H9 (cell line): ENCODE results near the gene NFKBIA. TPM values are rescaled to one million over a fixed set of nuclear protein-coding genes. Genes with fewer than 3 reads are reported as not detected.

Source experiments
- DNase-seq: peaks from one replicate; pipeline ENCODE4 v3.0.0-alpha.2; 2017
- H2AFZ ChIP-seq: one replicate; pipeline ENCODE4 v1.6.1; 2013; ENCODE audit warnings: mild to moderate bottlenecking, low read length, control low read depth, moderate library complexity
- H2AK5ac ChIP-seq: 2 replicates; pipeline ENCODE4 v1.6.1; 2013; ENCODE audit warnings: low read length, control low read depth, mixed read lengths; ENCODE audit not compliant: insufficient read length
- H2BK120ac ChIP-seq: one replicate; pipeline ENCODE4 v1.6.1; 2013; ENCODE audit warnings: low read depth, mild to moderate bottlenecking, low read length, control low read depth, inconsistent platforms; ENCODE audit not compliant: poor library complexity, severe bottlenecking
- H2BK12ac ChIP-seq: 2 replicates; pipeline ENCODE4 v1.6.1; 2013; ENCODE audit warnings: low read length, control low read depth, mixed read lengths, low read depth; ENCODE audit not compliant: insufficient read length
- H2BK15ac ChIP-seq: 2 replicates; pipeline ENCODE4 v1.6.1; 2013; ENCODE audit warnings: low read depth, low read length, control low read depth
- H2BK20ac ChIP-seq: one replicate; pipeline ENCODE4 v1.6.1; 2013; ENCODE audit warnings: low read depth, mild to moderate bottlenecking, low read length, control low read depth, inconsistent platforms; ENCODE audit not compliant: poor library complexity, severe bottlenecking
- H2BK5ac ChIP-seq: 2 replicates; pipeline ENCODE4 v1.6.1; 2013; ENCODE audit warnings: low read length, control low read depth, mixed read lengths; ENCODE audit not compliant: insufficient read length
- H3K14ac ChIP-seq: 2 replicates; pipeline ENCODE4 v1.6.1; 2013; ENCODE audit warnings: low read length, control low read depth; ENCODE audit not compliant: insufficient read depth
- H3K18ac ChIP-seq: 2 replicates; pipeline ENCODE4 v1.6.1; 2013; ENCODE audit warnings: low read depth, mild to moderate bottlenecking, mixed read lengths, low read length, control low read depth; ENCODE audit not compliant: insufficient read length
- H3K23ac ChIP-seq: 2 replicates; pipeline ENCODE4 v1.6.1; 2013; ENCODE audit warnings: low read length, control low read depth, mixed read lengths, low read depth; ENCODE audit not compliant: insufficient read length
- H3K23me2 ChIP-seq: 2 replicates; pipeline ENCODE4 v1.6.1; 2013; ENCODE audit warnings: low read depth, mild to moderate bottlenecking, mixed read lengths, low read length, control low read depth; ENCODE audit not compliant: insufficient read length, poor library complexity, severe bottlenecking
- H3K27ac ChIP-seq: 2 replicates; pipeline ENCODE4 v1.5.1; 2013; ENCODE audit warnings: low read length, control low read depth, mixed read lengths, low read depth; ENCODE audit not compliant: insufficient read length
- H3K27me3 ChIP-seq: 2 replicates; pipeline ENCODE4 v1.6.1; 2013; ENCODE audit warnings: low read length, control low read depth, inconsistent platforms; ENCODE audit not compliant: insufficient read depth
- H3K4ac ChIP-seq: 2 replicates; pipeline ENCODE4 v1.6.1; 2013; ENCODE audit warnings: low read depth, mild to moderate bottlenecking, control low read depth, inconsistent platforms, low read length, moderate library complexity
- H3K4me1 ChIP-seq: 2 replicates; pipeline ENCODE4 v1.6.1; 2013; ENCODE audit warnings: low read length, control low read depth, inconsistent platforms; ENCODE audit not compliant: insufficient read depth
- H3K4me2 ChIP-seq: 2 replicates; pipeline ENCODE4 v1.6.1; 2013; ENCODE audit warnings: low read length, control low read depth, mixed read lengths; ENCODE audit not compliant: insufficient read length, insufficient read depth
- H3K56ac ChIP-seq: 2 replicates; pipeline ENCODE4 v1.6.1; 2013; ENCODE audit warnings: low read depth, mild to moderate bottlenecking, mixed read lengths, low read length, control low read depth; ENCODE audit not compliant: insufficient read length
- H3K79me1 ChIP-seq: 2 replicates; pipeline ENCODE4 v1.6.1; 2013; ENCODE audit warnings: low read depth, mild to moderate bottlenecking, moderate library complexity, low read length, control low read depth, inconsistent platforms; ENCODE audit not compliant: insufficient read depth, poor library complexity, severe bottlenecking
- H3K79me2 ChIP-seq: 2 replicates; pipeline ENCODE4 v1.6.1; 2013; ENCODE audit warnings: low read length, control low read depth, inconsistent platforms; ENCODE audit not compliant: insufficient read depth
- H3K9ac ChIP-seq: 2 replicates; pipeline ENCODE4 v1.6.1; 2013; ENCODE audit warnings: low read length, control low read depth, mixed read lengths; ENCODE audit not compliant: insufficient read length; ENCODE audit errors: extremely low read depth
- H3K9me3 ChIP-seq: one replicate; pipeline ENCODE4 v1.6.1; 2013; ENCODE audit warnings: low read depth, low read length, inconsistent platforms; ENCODE audit not compliant: control insufficient read depth
- H3T11ph ChIP-seq: one replicate; pipeline ENCODE4 v1.6.1; 2013; ENCODE audit warnings: mild to moderate bottlenecking, low read length, control low read depth, inconsistent platforms
- H4K20me1 ChIP-seq: one replicate; pipeline ENCODE4 v1.6.1; 2013; ENCODE audit not compliant: control insufficient read depth, insufficient read length, insufficient read depth
- H4K5ac ChIP-seq: 2 replicates; pipeline ENCODE4 v1.6.1; 2013; ENCODE audit warnings: low read depth, mild to moderate bottlenecking, mixed read lengths, low read length, control low read depth; ENCODE audit not compliant: insufficient read length
- H4K8ac ChIP-seq: replicated peaks from 2 replicates; pipeline ENCODE4 v1.6.1; 2013; ENCODE audit warnings: low read length, control low read depth, mixed read lengths, low read depth; ENCODE audit not compliant: insufficient read length
- H4K91ac ChIP-seq: 2 replicates; pipeline ENCODE4 v1.6.1; 2013; ENCODE audit warnings: low read depth, mild to moderate bottlenecking, moderate library complexity, mixed read lengths, low read length, control low read depth; ENCODE audit not compliant: insufficient read length
- H3K27ac Mint-ChIP-seq, 3 experiments: 2 replicates in 2 of 3; 3 replicates in 1 of 3; pipeline ENCODE4 v1.8.0; 2020 to 2021; ENCODE audit warnings: mixed read lengths in 3 of 3, mild to moderate bottlenecking in 1 of 3, moderate library complexity in 1 of 3
- H3K27me3 Mint-ChIP-seq: 2 replicates; pipeline ENCODE4 v1.8.0; 2021; ENCODE audit warnings: low read depth, mild to moderate bottlenecking, moderate library complexity, mixed read lengths
- H3K36me3 Mint-ChIP-seq, 3 experiments: 2 replicates in 2 of 3; 3 replicates in 1 of 3; pipeline ENCODE4 v1.8.0; 2020 to 2021; ENCODE audit warnings: low read depth in 3 of 3, mixed read lengths in 3 of 3; ENCODE audit not compliant: insufficient read depth in 1 of 3
- H3K4me1 Mint-ChIP-seq, 2 experiments: 2 replicates each; pipeline ENCODE4 v1.8.0; 2020; ENCODE audit warnings: mixed read lengths in 2 of 2
- H3K4me3 Mint-ChIP-seq, 2 experiments: 2 replicates in 1 of 2; 3 replicates in 1 of 2; pipeline ENCODE4 v1.8.0; 2020 to 2021; ENCODE audit warnings: mild to moderate bottlenecking in 2 of 2, mixed read lengths in 2 of 2, moderate library complexity in 1 of 2
- H3K9me3 Mint-ChIP-seq, 2 experiments: 2 replicates in 1 of 2; 3 replicates in 1 of 2; pipeline ENCODE4 v1.8.0; 2020; ENCODE audit warnings: mild to moderate bottlenecking in 2 of 2, mixed read lengths in 2 of 2, moderate library complexity in 1 of 2
- CTCF ChIP-seq: fragments of 200-600 bp; sonication (generic); conservative IDR thresholded peaks from 3 replicates; pipeline ENCODE4 v1.8.0; 2021; ENCODE audit warnings: antibody characterized with exemption, mild to moderate bottlenecking
- WGBS: extraction: QIAGEN DNeasy Blood & Tissue Kit; methylation state at CpG from one replicate; pipeline ENCODE4 v1.1.7; 2013; ENCODE audit warnings: missing lambda C conversion rate, low lambda C conversion rate, mixed read lengths; ENCODE audit not compliant: insufficient read length; ENCODE audit errors: extremely low coverage; 5-methylcytosine and 5-hydroxymethylcytosine counted together
- total RNA-seq: library from RNA; stranded (reverse); gene quantifications from 2 replicates; pipeline ENCODE4 v1.2.1, GENCODE V29; 2021

Gene NFKBIA
- total RNA-seq, 1 experiment from 2014 or later: 38.4 TPM

- Histone ChIP-seq H3K23me2 (no peaks in the 10 kb centered on the region), H3K79me2 (no peaks in the 10 kb centered on the region; the same call in 1 of the 2 replicates), H3K9ac (no peak overlapping the region), H3K4me1 (no peaks in the 10 kb centered on the region), H3K23ac (no peak overlapping the region), H3K4me2 (no peak overlapping the region), H2BK20ac (no peak overlapping the region), H3K4ac (no peak overlapping the region), H3K56ac (no peak overlapping the region), H3T11ph (no peak overlapping the region), H3K27ac (no peak overlapping the region), H3K14ac (no peak overlapping the region), H3K18ac (no peak overlapping the region), H3K9me3 (no peaks in the 10 kb centered on the region), H4K20me1 (no peaks in the 10 kb centered on the region), H2AK5ac (no peak overlapping the region), H4K5ac (no peak overlapping the region), H2AFZ (no peak overlapping the region), H4K8ac (no peak overlapping the region), H2BK120ac (no peak overlapping the region), H3K27me3 (no peaks in the 10 kb centered on the region), H2BK15ac (no peak overlapping the region), H2BK5ac (no peak overlapping the region), H3K79me1 (no peaks in the 10 kb centered on the region), H2BK12ac (no peak overlapping the region), H4K91ac (no peak overlapping the region)
- WGBS: no CpG with 5 or more reads among the region's 2 CpGs
- no peak for TF ChIP-seq CTCF
- no peak for DNase-seq
- Mint-ChIP-seq H3K27ac (no peak overlapping the region), H3K27me3 (no peaks in the 10 kb centered on the region), H3K36me3 (no peaks in the 10 kb centered on the region), H3K4me1 (peaks cover 17 to 19% of the 10 kb centered on the region in 2 experiments), H3K4me3 (no peak overlapping the region), H3K9me3 (no peaks in the 10 kb centered on the region; a peak in 1 of 5 replicates)
Measured at GRCh38 chr14:35418093-35418492, 13.5 kb upstream of the NFKBIA start.
